Neuronal stem cell (in vitro differentiated cells): ENCODE results near the gene NHLRC3. TPM values are rescaled to one million over a fixed set of nuclear protein-coding genes. Genes with fewer than 3 reads are reported as not detected.
A peak's percentile ranks its signal among the peaks of the same experiment; 100 is the strongest.

Experiments
- DNase-seq: peaks from one replicate; pipeline ENCODE4 v3.0.0-alpha.2; 2013; ENCODE audit warnings: low spot score
- H2AFZ ChIP-seq: one replicate; pipeline ENCODE4 v1.6.1; 2013; ENCODE audit warnings: mild to moderate bottlenecking, low read length, inconsistent platforms
- H2AK5ac ChIP-seq: 2 replicates; pipeline ENCODE4 v1.6.1; 2013; ENCODE audit warnings: low read depth, mild to moderate bottlenecking, inconsistent platforms, low read length, moderate library complexity, mixed read lengths
- H2BK120ac ChIP-seq: 2 replicates; pipeline ENCODE4 v1.6.1; 2013; ENCODE audit warnings: low read depth, mild to moderate bottlenecking, inconsistent platforms, low read length, moderate library complexity, mixed read lengths
- H2BK12ac ChIP-seq: one replicate; pipeline ENCODE4 v1.6.1; 2013; ENCODE audit warnings: low read length, inconsistent platforms
- H2BK15ac ChIP-seq: 2 replicates; pipeline ENCODE4 v1.6.1; 2013; ENCODE audit warnings: mild to moderate bottlenecking, low read length, inconsistent platforms, mixed read lengths
- H2BK5ac ChIP-seq: one replicate; pipeline ENCODE4 v1.6.1; 2013; ENCODE audit warnings: inconsistent platforms, mild to moderate bottlenecking, low read length, moderate library complexity
- H3K14ac ChIP-seq: one replicate; pipeline ENCODE4 v1.6.1; 2013; ENCODE audit warnings: low read length, inconsistent platforms
- H3K18ac ChIP-seq: 2 replicates; pipeline ENCODE4 v1.6.1; 2013; ENCODE audit warnings: low read length, inconsistent platforms
- H3K23ac ChIP-seq: 2 replicates; pipeline ENCODE4 v1.6.1; 2013; ENCODE audit warnings: low read depth, mild to moderate bottlenecking, mixed read lengths, low read length, inconsistent platforms; ENCODE audit not compliant: poor library complexity
- H3K27ac ChIP-seq: replicated peaks from 3 replicates; pipeline ENCODE4 v1.5.1; 2013; ENCODE audit warnings: low read length, inconsistent platforms
- H3K27me3 ChIP-seq, 3 experiments: 2 replicates each; pipeline ENCODE4 v1.6.1; 2013; ENCODE audit warnings: low read length in 3 of 3, mild to moderate bottlenecking in 2 of 3, inconsistent platforms in 1 of 3, low read depth in 1 of 3, mixed read lengths in 1 of 3, moderate library complexity in 1 of 3; ENCODE audit not compliant: control insufficient read depth in 3 of 3, insufficient read depth in 3 of 3
- H3K36me3 ChIP-seq, 2 donors: replicated peaks in 1 of 2; 2 replicates each; pipeline ENCODE4 v1.6.1; 2013; ENCODE audit warnings: low read length in 2 of 2; ENCODE audit not compliant: control insufficient read depth in 2 of 2, insufficient read depth in 2 of 2
- H3K4ac ChIP-seq: 2 replicates; pipeline ENCODE4 v1.6.1; 2013; ENCODE audit warnings: inconsistent platforms, mild to moderate bottlenecking, low read length, moderate library complexity
- H3K4me1 ChIP-seq, 2 donors: 1 replicate in 1 of 2; 2 replicates in 1 of 2; pipeline ENCODE4 v1.6.1; 2013; ENCODE audit warnings: low read length in 2 of 2, low read depth in 1 of 2; ENCODE audit not compliant: control insufficient read depth in 2 of 2, insufficient read depth in 1 of 2
- H3K4me2 ChIP-seq: one replicate; pipeline ENCODE4 v1.6.1; 2013; ENCODE audit warnings: mild to moderate bottlenecking, low read length, inconsistent platforms; ENCODE audit not compliant: insufficient read depth, poor library complexity, severe bottlenecking
- H3K4me3 ChIP-seq, 2 donors: 2 replicates each; pipeline ENCODE4 v1.5.1; 2013; ENCODE audit warnings: low read length in 2 of 2, mild to moderate bottlenecking in 2 of 2, inconsistent platforms in 1 of 2, moderate library complexity in 1 of 2
- H3K79me1 ChIP-seq: one replicate; pipeline ENCODE4 v1.6.1; 2013; ENCODE audit warnings: low read depth, mild to moderate bottlenecking, inconsistent platforms, low read length, moderate library complexity
- H3K9ac ChIP-seq: one replicate; pipeline ENCODE4 v1.6.1; 2013; ENCODE audit warnings: mild to moderate bottlenecking, low read depth, low read length, inconsistent platforms; ENCODE audit not compliant: poor library complexity
- H3K9me3 ChIP-seq, 2 donors: replicated peaks in 1 of 2; 2 replicates each; pipeline versions ENCODE3 to v1.6.1; 2013; ENCODE audit warnings: low read length in 2 of 2, mild to moderate bottlenecking in 2 of 2, inconsistent platforms in 1 of 2, low read depth in 1 of 2, mixed read lengths in 1 of 2, moderate library complexity in 1 of 2; ENCODE audit not compliant: control insufficient read depth in 2 of 2, insufficient read depth in 1 of 2
- H4K8ac ChIP-seq: one replicate; pipeline ENCODE4 v1.6.1; 2013; ENCODE audit warnings: low read depth, mild to moderate bottlenecking, inconsistent platforms, low read length, moderate library complexity
- H4K91ac ChIP-seq: one replicate; pipeline ENCODE4 v1.6.1; 2013; ENCODE audit warnings: low read length, low read depth, mild to moderate bottlenecking, inconsistent platforms; ENCODE audit not compliant: poor library complexity
- WGBS, 2 donors: extraction: QIAGEN DNeasy Blood & Tissue Kit; methylation state at CpG; one replicate each; pipeline ENCODE4 v1.1.7; 2013; ENCODE audit warnings: missing lambda C conversion rate in 2 of 2, mixed read lengths in 1 of 2; ENCODE audit not compliant: insufficient read length in 2 of 2, insufficient replicate concordance in 1 of 2; ENCODE audit errors: extremely low coverage in 2 of 2; 5-methylcytosine and 5-hydroxymethylcytosine counted together
- polyA plus RNA-seq, 2 experiments: library from polyadenylated mRNA; stranded (reverse); fragments of 200-250 nt; gene quantifications; one replicate each; pipeline ENCODE4 v1.2.3, GENCODE V29; 2013

The NHLRC3 gene
- 11.3 TPM for polyA plus RNA-seq (2013, experiment 1 of 2)
- polyA plus RNA-seq (2013, experiment 2 of 2), result 12.2 TPM

- Histone ChIP-seq H3K9ac (peak within 1 kb of the TSS; percentile 79), H3K14ac (peak within 1 kb of the TSS; percentile 71), H3K23ac (peak within 1 kb of the TSS; percentile 73), H2AK5ac (no peak within 1 kb of the TSS), H3K79me1 (peaks cover 4% of the 10 kb centered on the region), H3K4me3 (peak within 1 kb of the TSS; percentile 89 to 95), H4K8ac (no peak within 1 kb of the TSS), H2BK15ac (peak within 1 kb of the TSS; percentile 85), H3K27me3 (no peaks in the 10 kb centered on the region), H2AFZ (peak within 1 kb of the TSS; percentile 95), H3K9me3 (no peaks in the 10 kb centered on the region), H2BK120ac (peak within 1 kb of the TSS; percentile 72), H3K4ac (no peak within 1 kb of the TSS), H3K36me3 (peaks cover 2 to 41% of the 10 kb centered on the region in 2 donors), H3K27ac (peak within 1 kb of the TSS; percentile 82), H3K18ac (peak within 1 kb of the TSS; percentile 94), H3K4me1 (peaks cover 4 to 8% of the 10 kb centered on the region in 2 donors), H4K91ac (peak within 1 kb of the TSS; percentile 18), H2BK12ac (no peak within 1 kb of the TSS), H2BK5ac (peak within 1 kb of the TSS; percentile 82), H3K4me2 (peak within 1 kb of the TSS; percentile 77)
- no CpG with 5 or more reads among the region's 41 CpGs for WGBS, 2 donors
- peak; percentile 88 for DNase-seq
These were observed at the start of gene NHLRC3, which contains the start of gene PROSER1 for GRCh38 chr13:39037880-39038568. Gene NHLRC3, plus strand, starts transcription at chr13:39038456. Its CDS starts 184 bp downstream, at chr13:39038640. Gene PROSER1, minus strand, starts transcription at chr13:39038089. Its CDS starts 847 bp downstream, at chr13:39037242.

GRCh38 chr13:38990693-38991092 lies 47.6 kb upstream of the NHLRC3 start, which contains the start of gene STOML3:
Gene STOML3, minus strand, starts transcription at chr13:38990831. Its CDS starts 110 bp downstream, at chr13:38990721.
- H3K18ac ChIP-seq, result no peak within 1 kb of the TSS
- no peak within 1 kb of the TSS for H3K14ac ChIP-seq
- no peaks in the 10 kb centered on the region for H3K36me3 ChIP-seq
- H2BK15ac ChIP-seq, result no peak within 1 kb of the TSS
- no peaks in the 10 kb centered on the region for H3K9me3 ChIP-seq
- no peak within 1 kb of the TSS for H4K8ac ChIP-seq
- H3K27ac ChIP-seq, result no peak within 1 kb of the TSS
- H2BK120ac ChIP-seq, result no peak within 1 kb of the TSS
- no peak within 1 kb of the TSS for H3K9ac ChIP-seq
- H3K4me1 ChIP-seq, result peaks cover 0 to 4% of the 10 kb centered on the region in 2 donors
- no peak within 1 kb of the TSS for H2AFZ ChIP-seq
- no peak within 1 kb of the TSS for H3K4me2 ChIP-seq
- H3K79me1 ChIP-seq, result no peaks in the 10 kb centered on the region
- H3K27me3 ChIP-seq, result no peaks in the 10 kb centered on the region
- no peak within 1 kb of the TSS for H2AK5ac ChIP-seq
- H2BK12ac ChIP-seq, result no peak within 1 kb of the TSS
- no peak within 1 kb of the TSS for H3K23ac ChIP-seq
- no peak within 1 kb of the TSS for H3K4me3 ChIP-seq
- H3K4ac ChIP-seq, result no peak within 1 kb of the TSS
- H2BK5ac ChIP-seq, result no peak within 1 kb of the TSS
- DNase-seq, result no peak
- H4K91ac ChIP-seq, result no peak within 1 kb of the TSS

DNA sequence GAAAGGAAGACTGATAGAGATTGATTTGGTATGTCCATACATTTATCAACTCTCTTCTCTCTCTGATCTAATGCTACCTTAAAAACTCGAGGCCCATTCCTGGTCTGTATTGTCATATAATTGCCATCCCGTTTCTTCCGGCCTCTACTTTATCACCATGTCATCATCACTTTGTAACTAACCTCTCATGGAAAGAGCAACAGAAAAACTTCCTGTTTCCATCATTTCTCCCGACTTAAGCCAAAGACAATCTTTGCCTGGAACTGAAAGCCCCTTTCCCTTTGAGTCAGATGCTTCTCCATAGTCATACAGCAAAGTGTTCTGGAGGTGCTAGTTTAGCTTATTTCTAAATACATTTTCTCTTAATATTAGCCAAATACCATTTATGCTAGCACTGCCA lies 44.9 kb upstream of the NHLRC3 start:
- H3K4me1 ChIP-seq, result peaks cover 0 to 4% of the 10 kb centered on the region in 2 donors
- no peak overlapping the region for H3K4me2 ChIP-seq
- no peaks in the 10 kb centered on the region for H3K27me3 ChIP-seq
- no CpG with 5 or more reads among the region's 4 CpGs for WGBS, 2 donors
- no peak overlapping the region for H3K27ac ChIP-seq
- no peak overlapping the region for H2BK5ac ChIP-seq
- no peaks in the 10 kb centered on the region for H3K79me1 ChIP-seq
- no peak overlapping the region for H3K23ac ChIP-seq
- no peaks in the 10 kb centered on the region for H3K36me3 ChIP-seq
- no peak overlapping the region for H3K4me3 ChIP-seq
- no peaks in the 10 kb centered on the region for H3K9me3 ChIP-seq
- no peak overlapping the region for H2BK120ac ChIP-seq
- H2AFZ ChIP-seq, result peak overlapping the region; percentile 66
- no peak overlapping the region for H3K18ac ChIP-seq
- no peak overlapping the region for H2BK12ac ChIP-seq
- DNase-seq, result no peak
- no peak overlapping the region for H2BK15ac ChIP-seq
- H4K91ac ChIP-seq, result no peak overlapping the region
- H4K8ac ChIP-seq, result no peak overlapping the region
- no peak overlapping the region for H3K4ac ChIP-seq
- H2AK5ac ChIP-seq, result no peak overlapping the region
- no peak overlapping the region for H3K9ac ChIP-seq
- no peak overlapping the region for H3K14ac ChIP-seq

- H3K27me3 ChIP-seq, result no peaks in the 10 kb centered on the region
- no peak overlapping the region for H2BK15ac ChIP-seq
- WGBS, 2 donors, result no CpG with 5 or more reads among the region's 3 CpGs
- H2AK5ac ChIP-seq, result no peak overlapping the region
- no peak for DNase-seq
- no peak overlapping the region for H3K18ac ChIP-seq
- no peak overlapping the region for H3K4me2 ChIP-seq
- H2BK12ac ChIP-seq, result no peak overlapping the region
- no peak overlapping the region for H3K4ac ChIP-seq
- H3K4me3 ChIP-seq, result no peak overlapping the region
- H2BK120ac ChIP-seq, result no peak overlapping the region
- no peak overlapping the region for H4K91ac ChIP-seq
- H2AFZ ChIP-seq, result no peak overlapping the region
- no peaks in the 10 kb centered on the region for H3K36me3 ChIP-seq
- H2BK5ac ChIP-seq, result no peak overlapping the region
- no peak overlapping the region for H3K9ac ChIP-seq
- H3K9me3 ChIP-seq, result no peaks in the 10 kb centered on the region
- no peak overlapping the region for H4K8ac ChIP-seq
- no peak overlapping the region for H3K27ac ChIP-seq
- no peaks in the 10 kb centered on the region for H3K4me1 ChIP-seq
- H3K79me1 ChIP-seq, result no peaks in the 10 kb centered on the region
- no peak overlapping the region for H3K14ac ChIP-seq
- no peak overlapping the region for H3K23ac ChIP-seq
These were observed 39.5 kb upstream of the NHLRC3 start for GRCh38 chr13:38998739-38999138.
